DOHH2 (cell line): ENCODE measurements around the gene SLC25A41.
"Not testable (repeated sequence)": the region's sequence is repeated elsewhere in the genome, so short reads cannot be mapped to it uniquely, and the experiment has no call there.

Experiments
- H3F3A ChIP-seq: fragments of 200-600 bp; sonication (generic), shearing (Covaris generic); 2 replicates; pipeline ENCODE4 v1.6.0; 2016; ENCODE audit warnings: antibody characterized with exemption, mild to moderate bottlenecking; ENCODE audit not compliant: control insufficient read depth, insufficient read depth
- H3K27ac ChIP-seq: fragments of 200-600 bp; sonication (generic); 2 replicates; pipeline ENCODE4 v1.5.1; 2014; ENCODE audit warnings: low read depth, mild to moderate bottlenecking, low read length, moderate library complexity
- H3K27me3 ChIP-seq: fragments of 200-600 bp; sonication (generic); 2 replicates; pipeline ENCODE4 v1.6.1; 2014; ENCODE audit warnings: mild to moderate bottlenecking, low read length, mixed read lengths; ENCODE audit not compliant: control insufficient read depth
- H3K36me3 ChIP-seq: fragments of 200-600 bp; sonication (generic); 2 replicates; pipeline ENCODE4 v1.6.1; 2014; ENCODE audit warnings: mild to moderate bottlenecking, low read length, moderate library complexity, mixed read lengths; ENCODE audit not compliant: control insufficient read depth
- H3K4me1 ChIP-seq: fragments of 200-600 bp; sonication (generic); 2 replicates; pipeline ENCODE4 v1.6.1; 2014; ENCODE audit warnings: mild to moderate bottlenecking, low read length, mixed read lengths; ENCODE audit not compliant: control insufficient read depth
- H3K4me2 ChIP-seq: fragments of 200-600 bp; sonication (generic); 2 replicates; pipeline ENCODE4 v1.6.0; 2014; ENCODE audit warnings: mild to moderate bottlenecking, low read length, moderate library complexity
- H3K4me3 ChIP-seq: fragments of 200-600 bp; sonication (generic); 2 replicates; pipeline ENCODE4 v1.5.1; 2014; ENCODE audit warnings: mild to moderate bottlenecking, low read length, mixed read lengths
- H3K79me2 ChIP-seq: fragments of 200-600 bp; sonication (generic); 2 replicates; pipeline ENCODE4 v1.6.1; 2014; ENCODE audit warnings: mild to moderate bottlenecking, low read length, mixed read lengths; ENCODE audit not compliant: control insufficient read depth
- H3K9me2 ChIP-seq: fragments of 200-600 bp; sonication (generic); replicated peaks from 2 replicates; pipeline ENCODE4 v1.6.1; 2014; ENCODE audit warnings: mild to moderate bottlenecking, low read length, mixed read lengths; ENCODE audit not compliant: control insufficient read depth
- H3K9me3 ChIP-seq: fragments of 200-600 bp; sonication (generic); 2 replicates; pipeline ENCODE4 v1.6.1; 2014; ENCODE audit warnings: antibody characterized with exemption, low read length, mixed read lengths; ENCODE audit not compliant: control insufficient read depth, insufficient read depth
- H4K20me1 ChIP-seq: fragments of 200-600 bp; sonication (generic); 2 replicates; pipeline ENCODE4 v1.6.0; 2014; ENCODE audit warnings: low read depth, mild to moderate bottlenecking, antibody characterized with exemption, low read length, moderate library complexity; ENCODE audit not compliant: control insufficient read depth, insufficient read depth
- CTCF ChIP-seq: fragments of 200-600 bp; sonication (generic); IDR thresholded peaks from one replicate; pipeline ENCODE4 v1.5.1; 2014; ENCODE audit warnings: antibody characterized with exemption, mild to moderate bottlenecking, low read depth, low read length; ENCODE audit not compliant: poor library complexity, severe bottlenecking
- EZH2phosphoT487 ChIP-seq: fragments of 200-600 bp; sonication (generic); IDR thresholded peaks from 2 replicates; pipeline ENCODE4 v1.6.1; 2017; ENCODE audit warnings: borderline replicate concordance, mild to moderate bottlenecking, antibody characterized with exemption, low read length, moderate library complexity, mixed read lengths

The SLC25A41 gene

GRCh38 chr19:6406401-6406800, 27.2 kb downstream of the SLC25A41 start:
- H3K4me1 ChIP-seq, result peaks cover 5% of the 10 kb centered on the region
- no peak overlapping the region for H3K4me3 ChIP-seq
- H3K9me3 ChIP-seq, result no peaks in the 10 kb centered on the region
- H3K27me3 ChIP-seq, result no peaks in the 10 kb centered on the region
- no peaks in the 10 kb centered on the region for H3F3A ChIP-seq
- H4K20me1 ChIP-seq, result no peaks in the 10 kb centered on the region
- no peaks in the 10 kb centered on the region for H3K79me2 ChIP-seq
- no peak overlapping the region for H3K4me2 ChIP-seq
- H3K9me2 ChIP-seq, result no peaks in the 10 kb centered on the region
- H3K27ac ChIP-seq, result no peak overlapping the region
- TF ChIP-seq CTCF, result no peak
- TF ChIP-seq EZH2phosphoT487, result no peak
- H3K36me3 ChIP-seq, result no peaks in the 10 kb centered on the region

DNA sequence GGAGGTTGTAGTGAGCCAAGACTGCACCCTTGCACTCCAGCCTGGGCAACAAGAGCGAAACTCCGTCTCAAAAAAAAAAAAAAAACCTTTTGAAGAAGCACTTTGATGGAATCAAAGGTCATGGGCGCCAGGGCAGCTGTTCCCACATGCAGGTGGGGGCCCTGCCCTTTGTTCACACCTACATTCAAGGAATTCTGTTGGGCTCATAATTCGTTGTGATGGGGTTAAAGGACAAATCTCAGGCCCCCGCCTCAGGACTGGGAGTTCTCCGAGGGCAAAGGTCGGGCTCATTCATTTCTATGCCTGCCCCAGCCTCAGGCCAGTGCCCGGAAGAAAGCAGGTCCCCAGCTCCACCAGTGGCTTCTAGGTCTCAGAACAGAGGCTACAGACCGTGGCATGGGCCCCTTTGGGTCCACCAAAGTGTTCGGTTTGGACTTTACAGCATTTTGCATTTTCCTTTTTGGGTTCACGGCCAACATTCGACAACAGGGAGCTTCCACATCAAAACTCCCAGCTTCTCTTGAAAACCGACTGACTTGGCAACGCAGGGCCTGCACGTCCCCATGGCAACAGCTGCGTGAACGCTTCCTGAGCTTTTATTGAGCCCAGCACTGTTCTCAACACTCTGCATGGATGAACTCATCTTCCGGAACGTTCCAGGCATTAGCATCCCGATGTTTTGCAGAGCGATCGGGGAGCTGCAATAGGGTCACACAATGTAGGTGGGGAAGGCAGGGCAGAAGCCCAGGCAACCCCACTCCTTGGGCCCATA, 30.5 kb downstream of the SLC25A41 start:
- Histone ChIP-seq H4K20me1 (no peaks in the 10 kb centered on the region), H3K27me3 (no peaks in the 10 kb centered on the region), H3K4me3 (no peak overlapping the region), H3K9me2 (no peaks in the 10 kb centered on the region), H3K9me3 (no peaks in the 10 kb centered on the region), H3F3A (no peaks in the 10 kb centered on the region), H3K4me1 (peaks cover 5% of the 10 kb centered on the region), H3K4me2 (no peak overlapping the region), H3K36me3 (no peaks in the 10 kb centered on the region), H3K27ac (no peak overlapping the region), H3K79me2 (no peaks in the 10 kb centered on the region)
- TF ChIP-seq CTCF (no peak), EZH2phosphoT487 (no peak)

- Histone ChIP-seq H3K27ac (no peak overlapping the region), H3K79me2 (no peaks in the 10 kb centered on the region), H3K4me1 (peaks cover 5% of the 10 kb centered on the region), H3K36me3 (no peaks in the 10 kb centered on the region), H4K20me1 (no peaks in the 10 kb centered on the region), H3K9me3 (no peaks in the 10 kb centered on the region), H3F3A (no peaks in the 10 kb centered on the region), H3K9me2 (no peaks in the 10 kb centered on the region), H3K4me3 (no peak overlapping the region), H3K4me2 (no peak overlapping the region), H3K27me3 (no peaks in the 10 kb centered on the region)
- no peak for TF ChIP-seq EZH2phosphoT487
These were observed 31.5 kb downstream of the SLC25A41 start for GRCh38 chr19:6402058-6402457.

DNA sequence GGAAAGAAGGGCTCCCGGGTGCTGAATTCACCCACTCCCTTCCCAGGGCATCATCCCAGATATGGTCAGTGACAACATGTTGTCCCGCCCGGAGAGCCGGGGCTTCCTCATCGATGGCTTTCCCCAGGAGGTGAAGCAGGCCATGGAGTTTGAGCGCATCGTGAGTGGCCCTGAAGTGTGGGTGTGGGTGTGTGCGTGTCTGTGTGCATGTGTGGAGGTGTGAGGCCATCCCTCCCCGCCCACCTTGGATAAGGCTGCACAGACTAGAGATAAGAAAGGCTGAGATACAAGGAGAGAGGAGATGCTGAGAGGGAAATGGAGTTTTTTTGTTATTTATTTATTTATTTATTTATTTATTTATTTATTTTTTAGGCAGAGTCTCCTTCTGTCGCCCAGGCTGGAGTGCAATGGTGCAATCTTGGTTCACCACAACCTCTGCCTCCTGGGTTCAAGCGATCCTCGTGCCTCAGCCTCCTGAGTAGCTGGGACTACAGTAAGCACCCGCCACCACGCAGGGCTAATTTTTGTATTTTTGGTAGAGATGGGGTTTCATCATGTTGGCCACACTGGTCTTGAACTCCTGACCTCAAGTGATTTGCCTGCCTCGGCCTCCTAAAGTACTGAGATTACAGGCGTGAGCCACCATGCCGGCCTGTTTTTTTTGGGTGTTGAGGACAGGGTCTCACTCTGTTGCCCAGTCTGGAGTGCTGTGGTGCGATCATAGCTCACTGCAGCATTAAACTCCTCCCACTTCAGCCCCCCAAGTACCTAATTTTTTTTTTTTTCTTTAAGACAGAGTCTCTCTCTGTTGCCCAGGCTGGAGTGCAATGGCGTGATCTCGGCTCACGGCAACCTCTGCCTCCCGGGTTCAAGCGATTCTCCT, 33.3 kb downstream of the SLC25A41 start:
- not testable (repeated sequence) for H3K4me2 ChIP-seq, H3K4me1 ChIP-seq, H3K4me3 ChIP-seq, H3K36me3 ChIP-seq, H3K27me3 ChIP-seq, H4K20me1 ChIP-seq, H3K9me3 ChIP-seq, H3F3A ChIP-seq, H3K79me2 ChIP-seq, H3K27ac ChIP-seq, H3K9me2 ChIP-seq
